ENCODE results near the gene LRRC46. TPM values are rescaled to one million over a fixed set of nuclear protein-coding genes. Genes with fewer than 3 reads are reported as not detected.

Gene LRRC46
- total and polyA plus RNA-seq, 4 donors = 9.3 to 25.3 (median 10.7) TPM

DNA sequence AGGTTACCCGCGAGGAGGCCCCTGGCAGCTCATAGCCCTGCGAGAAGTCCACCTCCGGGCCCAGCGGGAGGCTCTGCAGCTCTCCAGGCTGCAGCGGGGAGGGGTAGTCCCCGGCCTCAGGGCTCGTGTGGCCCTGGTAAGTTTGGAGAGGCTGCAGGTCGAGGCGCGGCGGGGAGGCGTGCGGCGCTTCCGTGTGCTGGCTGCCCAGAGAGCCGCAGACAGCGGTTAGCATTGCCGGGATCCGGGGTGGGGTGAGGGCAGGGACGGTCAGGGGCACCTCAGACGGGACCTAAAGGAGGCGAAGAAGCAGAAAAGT, 16.7 kb downstream of the LRRC46 start:
- H3K9me3 ChIP-seq (ENCODE audit: control insufficient read depth in 4 of 4, insufficient read depth in 3 of 4, low read length in 3 of 4) = no peaks in the 10 kb centered on the region
- H3K4me3 ChIP-seq = no peak overlapping the region
- TF ChIP-seq, protein P1, sequence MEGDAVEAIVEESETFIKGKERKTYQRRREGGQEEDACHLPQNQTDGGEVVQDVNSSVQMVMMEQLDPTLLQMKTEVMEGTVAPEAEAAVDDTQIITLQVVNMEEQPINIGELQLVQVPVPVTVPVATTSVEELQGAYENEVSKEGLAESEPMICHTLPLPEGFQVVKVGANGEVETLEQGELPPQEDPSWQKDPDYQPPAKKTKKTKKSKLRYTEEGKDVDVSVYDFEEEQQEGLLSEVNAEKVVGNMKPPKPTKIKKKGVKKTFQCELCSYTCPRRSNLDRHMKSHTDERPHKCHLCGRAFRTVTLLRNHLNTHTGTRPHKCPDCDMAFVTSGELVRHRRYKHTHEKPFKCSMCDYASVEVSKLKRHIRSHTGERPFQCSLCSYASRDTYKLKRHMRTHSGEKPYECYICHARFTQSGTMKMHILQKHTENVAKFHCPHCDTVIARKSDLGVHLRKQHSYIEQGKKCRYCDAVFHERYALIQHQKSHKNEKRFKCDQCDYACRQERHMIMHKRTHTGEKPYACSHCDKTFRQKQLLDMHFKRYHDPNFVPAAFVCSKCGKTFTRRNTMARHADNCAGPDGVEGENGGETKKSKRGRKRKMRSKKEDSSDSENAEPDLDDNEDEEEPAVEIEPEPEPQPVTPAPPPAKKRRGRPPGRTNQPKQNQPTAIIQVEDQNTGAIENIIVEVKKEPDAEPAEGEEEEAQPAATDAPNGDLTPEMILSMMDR (IDR thresholded peaks at IDR 0.05; ENCODE audit: control extremely low read depth, extremely low read depth) = no peak
- 71 to 72% methylated on average over 20 to 23 of the region's 23 CpGs for WGBS, 2 donors
- ATAC-seq (ENCODE audit: insufficient read depth, low FRiP score) (no peak), DNase-seq (no peak)
- H3K36me3 ChIP-seq (ENCODE audit: control insufficient read depth in 4 of 4, insufficient read depth in 4 of 4, low read length in 4 of 4) = no peaks in the 10 kb centered on the region
- no peak overlapping the region for H3K27ac ChIP-seq (ENCODE audit: low read depth in 1 of 2, low read length in 1 of 2)
- peaks cover 6 to 62% (median 17%) of the 10 kb centered on the region in 5 donors for H3K4me1 ChIP-seq (ENCODE audit: control insufficient read depth in 5 of 5, insufficient read depth in 5 of 5, low read length in 5 of 5)
- H3K27me3 ChIP-seq (ENCODE audit: control insufficient read depth in 3 of 3, insufficient read depth in 3 of 3, low read length in 2 of 3) = peaks cover 2 to 52% (median 44%) of the 10 kb centered on the region in 3 donors
- H3K9ac ChIP-seq (ENCODE audit: insufficient read depth in 1 of 2, low read length in 2 of 2) = no peak overlapping the region

DNA sequence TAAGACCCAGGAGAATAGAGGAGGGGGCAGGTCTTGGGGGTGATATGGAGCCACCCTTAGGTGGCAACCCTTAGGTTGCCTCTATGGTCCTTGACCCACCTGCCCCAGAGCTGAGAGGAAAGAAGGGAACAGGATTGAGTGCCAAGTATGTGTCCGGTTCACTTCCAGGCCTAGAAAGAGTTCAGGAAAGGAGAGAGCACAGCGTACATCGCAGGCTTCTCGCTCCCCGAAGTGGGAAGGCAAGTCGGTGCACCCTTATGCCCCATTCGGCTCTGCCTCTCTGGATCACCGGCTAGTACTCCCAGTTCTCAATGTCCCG, 18.9 kb downstream of the LRRC46 start:
- ATAC-seq (ENCODE audit: insufficient read depth, low FRiP score) (no peak), DNase-seq (no peak)
- H3K4me1 ChIP-seq (ENCODE audit: control insufficient read depth in 5 of 5, insufficient read depth in 5 of 5, low read length in 5 of 5) = peaks cover 6 to 41% (median 8%) of the 10 kb centered on the region in 5 donors
- H3K27ac ChIP-seq (ENCODE audit: low read depth in 1 of 2, low read length in 1 of 2) = peak overlapping the region in 1 of 2 donors; percentile 63
- no peaks in the 10 kb centered on the region for H3K9me3 ChIP-seq (ENCODE audit: control insufficient read depth in 4 of 4, insufficient read depth in 3 of 4, low read length in 3 of 4)
- H3K9ac ChIP-seq (ENCODE audit: insufficient read depth in 1 of 2, low read length in 2 of 2) = no peak overlapping the region
- peaks cover 2 to 71% (median 64%) of the 10 kb centered on the region in 3 donors for H3K27me3 ChIP-seq (ENCODE audit: control insufficient read depth in 3 of 3, insufficient read depth in 3 of 3, low read length in 2 of 3)
- H3K4me3 ChIP-seq = no peak overlapping the region
- 36 to 56% methylated on average over 9 of the region's 9 CpGs for WGBS, 2 donors
- TF ChIP-seq, protein P1 (IDR thresholded peaks at IDR 0.05; ENCODE audit: control extremely low read depth, extremely low read depth) = no peak
- no peaks in the 10 kb centered on the region for H3K36me3 ChIP-seq (ENCODE audit: control insufficient read depth in 4 of 4, insufficient read depth in 4 of 4, low read length in 4 of 4)

DNA sequence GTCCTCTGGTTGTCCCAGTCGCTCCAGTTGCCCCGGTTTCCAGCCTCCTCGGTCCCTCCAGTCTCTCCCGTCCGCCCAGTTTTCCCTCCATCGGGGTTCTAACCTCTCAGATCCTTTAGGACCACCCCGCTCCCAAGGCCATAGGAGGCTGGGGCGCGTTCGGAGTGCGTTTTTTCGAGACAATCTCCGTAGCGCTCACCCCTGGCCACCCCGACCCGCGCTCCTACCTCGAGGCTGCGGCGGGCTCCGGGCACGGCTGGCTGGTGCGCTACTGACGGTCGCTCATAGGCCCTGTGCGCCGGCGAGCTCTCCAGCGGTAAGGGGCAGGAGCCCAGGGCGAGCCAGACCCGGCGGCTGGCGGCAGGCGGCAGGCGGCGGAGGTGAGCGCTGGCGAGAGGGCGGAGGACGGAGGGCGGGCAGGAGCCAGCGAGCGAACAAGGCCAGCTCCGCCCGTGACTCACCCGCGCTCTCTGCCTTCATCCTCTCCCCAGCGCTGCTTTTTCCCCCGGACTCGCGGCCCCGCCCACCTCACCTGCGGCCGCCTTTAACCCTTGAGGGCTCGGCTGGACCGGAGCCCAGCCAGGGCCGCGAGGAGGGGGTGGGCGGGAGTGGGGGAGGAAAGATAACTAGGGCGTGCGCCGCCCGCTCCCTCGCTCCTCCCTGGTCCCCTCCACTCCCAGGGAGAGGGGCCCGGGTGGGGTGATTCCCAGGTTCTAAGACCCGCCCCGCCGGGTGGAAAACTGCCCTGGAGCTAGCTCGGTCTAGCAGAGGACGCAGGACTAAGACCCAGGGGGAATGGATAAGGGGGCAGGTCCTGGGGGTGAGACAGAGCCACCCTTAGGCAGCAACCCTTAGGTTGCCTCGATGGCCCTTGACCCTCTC, 19.5 kb downstream of the LRRC46 start, which contains the start of gene SP6:
TSS of gene SP6 (minus strand) at position 472 of the 882 bp plus-strand sequence. CDS start 2,734 bp downstream, outside the sequence.
- H3K4me3 ChIP-seq = peak within 1 kb of the TSS; percentile 22
- ATAC-seq (ENCODE audit: insufficient read depth, low FRiP score) (peak; percentile 94), DNase-seq (peak; percentile 48 to 66 (median 63))
- no peaks in the 10 kb centered on the region for H3K36me3 ChIP-seq (ENCODE audit: control insufficient read depth in 4 of 4, insufficient read depth in 4 of 4, low read length in 4 of 4)
- peaks cover 2 to 71% (median 66%) of the 10 kb centered on the region in 3 donors for H3K27me3 ChIP-seq (ENCODE audit: control insufficient read depth in 3 of 3, insufficient read depth in 3 of 3, low read length in 2 of 3)
- H3K27ac ChIP-seq (ENCODE audit: low read depth in 1 of 2, low read length in 1 of 2) = peak within 1 kb of the TSS in 1 of 2 donors; percentile 63
- no peaks in the 10 kb centered on the region for H3K9me3 ChIP-seq (ENCODE audit: control insufficient read depth in 4 of 4, insufficient read depth in 3 of 4, low read length in 3 of 4)
- 5 to 7% methylated on average over 51 to 71 of the region's 71 CpGs for WGBS, 2 donors
- TF ChIP-seq, protein P1 (IDR thresholded peaks at IDR 0.05; ENCODE audit: control extremely low read depth, extremely low read depth) = no peak
- no peak within 1 kb of the TSS for H3K9ac ChIP-seq (ENCODE audit: insufficient read depth in 1 of 2, low read length in 2 of 2)
- peaks cover 3 to 41% (median 8%) of the 10 kb centered on the region in 5 donors for H3K4me1 ChIP-seq (ENCODE audit: control insufficient read depth in 5 of 5, insufficient read depth in 5 of 5, low read length in 5 of 5)
